Measurements from ENCODE around the gene HSPA12B. TPM values are rescaled to one million over a fixed set of nuclear protein-coding genes. Genes with fewer than 3 reads are reported as not detected.

HSPA12B gene
- total and polyA plus RNA-seq, 2 donors (not counting 3 experiments of a cell fraction or from before 2014, with no cell fraction given), result 3.7 to 6.6 TPM

DNA sequence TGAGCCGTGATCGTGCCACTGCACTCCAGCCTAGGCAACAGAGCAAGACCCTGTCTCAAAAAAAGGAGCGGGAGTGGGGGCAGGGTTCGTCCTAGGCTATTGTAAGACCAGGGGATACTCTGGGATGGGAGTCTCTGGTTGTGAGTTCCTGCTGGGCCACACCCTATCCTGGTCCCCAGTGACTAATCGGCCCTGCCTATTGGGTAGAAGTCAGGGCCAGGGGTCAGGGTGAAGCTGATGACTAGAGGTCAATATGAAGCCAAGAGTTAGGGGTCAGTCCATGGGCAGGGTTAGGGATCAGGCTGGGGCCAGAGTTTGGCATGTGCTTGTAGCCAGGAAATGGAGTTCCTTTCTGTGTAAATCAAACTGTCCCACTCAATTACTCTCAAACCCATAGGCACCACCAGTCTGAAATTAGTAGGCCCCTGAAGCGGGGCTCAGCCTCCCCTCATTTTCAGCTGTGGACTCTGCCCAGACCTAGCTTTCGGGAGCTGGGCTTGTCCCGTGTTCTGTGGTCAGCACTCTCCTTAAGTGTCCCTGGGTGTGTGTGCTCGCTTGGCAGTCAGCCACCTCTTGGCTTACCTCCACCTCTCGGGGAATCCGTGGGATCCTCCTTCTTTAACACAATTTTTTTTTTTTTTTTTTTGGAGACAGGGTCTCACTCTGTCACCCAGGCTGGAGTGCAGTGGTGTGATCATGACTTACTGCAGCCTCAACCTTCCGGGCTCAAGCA lies 1.8 kb downstream of the HSPA12B start:
- Histone ChIP-seq H3K9me1 (replicated peaks; ENCODE audit: control insufficient read depth, extremely low read depth, insufficient read depth, low read length) (no peaks in the 10 kb centered on the region), H3K36me3 (ENCODE audit: control insufficient read depth in 2 of 2, extremely low read depth in 1 of 2, insufficient read depth in 2 of 2, low read length in 2 of 2) (no peaks in the 10 kb centered on the region), H3K27me3 (ENCODE audit: control insufficient read depth in 2 of 2, insufficient read depth in 2 of 2, low read length in 2 of 2) (peaks cover 0 to 3% of the 10 kb centered on the region in 2 experiments), H3K9ac (replicated peaks; ENCODE audit: extremely low read depth, insufficient read depth, low read length) (no peak overlapping the region), H3K4me2 (ENCODE audit: insufficient read depth, low read length) (no peak overlapping the region), H3K79me2 (ENCODE audit: control insufficient read depth, insufficient read depth, low read length) (no peaks in the 10 kb centered on the region), H2AFZ (ENCODE audit: low read depth, low read length) (no peak overlapping the region), H3K4me1 (ENCODE audit: control insufficient read depth, extremely low read depth, insufficient read depth, low read length) (peaks cover 5% of the 10 kb centered on the region), H3K27ac (ENCODE audit: insufficient read depth, low read depth, low read length) (no peak overlapping the region), H3K9me3 (replicated peaks; ENCODE audit: control insufficient read depth, insufficient read depth, low read length) (no peaks in the 10 kb centered on the region), H4K20me1 (replicated peaks; ENCODE audit: control insufficient read depth, extremely low read depth, insufficient read depth, low read length) (no peaks in the 10 kb centered on the region), H3K4me3 (replicated peaks in 1 of 3; ENCODE audit: insufficient read depth in 1 of 3, low read depth in 1 of 3, low read length in 3 of 3) (no peak overlapping the region)
- TF ChIP-seq POLR2A (IDR thresholded peaks at IDR 0.05; ENCODE audit: low read depth, low read length), result peak; percentile 30
- TF ChIP-seq POLR2AphosphoS5 (IDR thresholded peaks at IDR 0.05; ENCODE audit: insufficient read depth, low read depth, low read length), result no peak
- intact Hi-C loops (cut with micrococcal nuclease), result no loop called here
- dilution Hi-C loops (cut with MboI; ENCODE audit: extremely low pct_ligation_motif_present, low sequenced_read_pairs), result no loop called here
- DNase-seq (ENCODE audit: low read depth, low spot score) (no peak), FAIRE-seq (no peak)
- BruUV-seq (replicated peaks), result no TSS peak
- CTCF ChIA-PET, result interaction anchor here (1.4 to 2.2 kb wide), 3 partner anchors 11 to 34 kb away, joined by 3 to 5 read pairs (median 5); no protein-coding TSS in a partner anchor
- POLR2A ChIA-PET, result no interaction called here

DNA sequence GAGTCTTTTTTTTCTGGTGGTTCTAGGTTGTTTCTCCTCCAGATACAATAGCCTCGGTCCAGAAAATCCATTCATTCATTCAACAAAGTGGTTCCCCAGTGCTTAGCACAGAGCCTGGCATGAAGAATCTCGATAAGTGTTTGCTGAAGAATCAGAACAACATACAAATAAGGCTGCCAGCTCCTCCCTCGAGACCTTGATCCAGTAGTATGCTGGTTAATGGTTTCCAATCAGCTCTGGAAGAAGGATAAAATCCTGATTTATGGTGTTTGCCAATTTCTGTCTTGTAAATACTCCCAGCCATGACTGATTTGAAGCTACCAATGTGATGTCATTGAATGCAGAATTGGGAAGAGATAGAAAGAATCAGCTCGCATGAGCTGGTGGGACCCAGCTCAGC lies 3.3 kb downstream of the HSPA12B start:
- no peaks in the 10 kb centered on the region for H3K36me3 ChIP-seq (ENCODE audit: control insufficient read depth in 2 of 2, extremely low read depth in 1 of 2, insufficient read depth in 2 of 2, low read length in 2 of 2)
- no peak overlapping the region for H3K4me2 ChIP-seq (ENCODE audit: insufficient read depth, low read length)
- H3K4me3 ChIP-seq (replicated peaks in 1 of 3; ENCODE audit: insufficient read depth in 1 of 3, low read depth in 1 of 3, low read length in 3 of 3), result no peak overlapping the region
- H3K27ac ChIP-seq (ENCODE audit: insufficient read depth, low read depth, low read length), result no peak overlapping the region
- POLR2A ChIA-PET, result no interaction called here
- H3K9me3 ChIP-seq (replicated peaks; ENCODE audit: control insufficient read depth, insufficient read depth, low read length), result no peaks in the 10 kb centered on the region
- H3K9me1 ChIP-seq (replicated peaks; ENCODE audit: control insufficient read depth, extremely low read depth, insufficient read depth, low read length), result no peaks in the 10 kb centered on the region
- intact Hi-C loops (cut with micrococcal nuclease), result no loop called here
- no peak for DNase-seq (ENCODE audit: low read depth, low spot score)
- H3K79me2 ChIP-seq (ENCODE audit: control insufficient read depth, insufficient read depth, low read length), result no peaks in the 10 kb centered on the region
- H3K27me3 ChIP-seq (ENCODE audit: control insufficient read depth in 2 of 2, insufficient read depth in 2 of 2, low read length in 2 of 2), result peaks cover 0 to 3% of the 10 kb centered on the region in 2 experiments
- dilution Hi-C loops (cut with MboI; ENCODE audit: extremely low pct_ligation_motif_present, low sequenced_read_pairs), result no loop called here
- CTCF ChIA-PET, result interaction anchor here (0.9 to 2.3 kb wide), 3 partner anchors 17 to 25 kb away, joined by 3 to 9 read pairs (median 5); no protein-coding TSS in a partner anchor
- peaks cover 12% of the 10 kb centered on the region for H3K4me1 ChIP-seq (ENCODE audit: control insufficient read depth, extremely low read depth, insufficient read depth, low read length)
- H2AFZ ChIP-seq (ENCODE audit: low read depth, low read length), result no peak overlapping the region
- TF ChIP-seq EZH2 (IDR thresholded peaks at IDR 0.05; ENCODE audit: borderline replicate concordance, low read depth, low read length, severe bottlenecking), result no peak
- TF ChIP-seq FOS (IDR thresholded peaks at IDR 0.05; ENCODE audit: borderline replicate concordance, insufficient read depth, low read length), result no peak
- TF ChIP-seq GATA2 (IDR thresholded peaks at IDR 0.05; ENCODE audit: insufficient read depth, insufficient read length, low read depth, low read length), result no peak
- no peak for TF ChIP-seq MYC (IDR thresholded peaks at IDR 0.05; ENCODE audit: low read depth, low read length)
- TF ChIP-seq, protein P1, sequence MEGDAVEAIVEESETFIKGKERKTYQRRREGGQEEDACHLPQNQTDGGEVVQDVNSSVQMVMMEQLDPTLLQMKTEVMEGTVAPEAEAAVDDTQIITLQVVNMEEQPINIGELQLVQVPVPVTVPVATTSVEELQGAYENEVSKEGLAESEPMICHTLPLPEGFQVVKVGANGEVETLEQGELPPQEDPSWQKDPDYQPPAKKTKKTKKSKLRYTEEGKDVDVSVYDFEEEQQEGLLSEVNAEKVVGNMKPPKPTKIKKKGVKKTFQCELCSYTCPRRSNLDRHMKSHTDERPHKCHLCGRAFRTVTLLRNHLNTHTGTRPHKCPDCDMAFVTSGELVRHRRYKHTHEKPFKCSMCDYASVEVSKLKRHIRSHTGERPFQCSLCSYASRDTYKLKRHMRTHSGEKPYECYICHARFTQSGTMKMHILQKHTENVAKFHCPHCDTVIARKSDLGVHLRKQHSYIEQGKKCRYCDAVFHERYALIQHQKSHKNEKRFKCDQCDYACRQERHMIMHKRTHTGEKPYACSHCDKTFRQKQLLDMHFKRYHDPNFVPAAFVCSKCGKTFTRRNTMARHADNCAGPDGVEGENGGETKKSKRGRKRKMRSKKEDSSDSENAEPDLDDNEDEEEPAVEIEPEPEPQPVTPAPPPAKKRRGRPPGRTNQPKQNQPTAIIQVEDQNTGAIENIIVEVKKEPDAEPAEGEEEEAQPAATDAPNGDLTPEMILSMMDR (IDR thresholded peaks at IDR 0.05; ENCODE audit: extremely low read depth in 1 of 2, insufficient read depth in 1 of 2, low read depth in 1 of 2, low read length in 2 of 2), result no peak
- no peak for TF ChIP-seq POLR2A (IDR thresholded peaks at IDR 0.05; ENCODE audit: low read depth, low read length)
- no peak for TF ChIP-seq POLR2AphosphoS5 (IDR thresholded peaks at IDR 0.05; ENCODE audit: insufficient read depth, low read depth, low read length)
- TF ChIP-seq JUN (IDR thresholded peaks at IDR 0.05; ENCODE audit: borderline replicate concordance, insufficient read depth, insufficient read length, low read depth), result no peak
- TF ChIP-seq, protein P2, sequence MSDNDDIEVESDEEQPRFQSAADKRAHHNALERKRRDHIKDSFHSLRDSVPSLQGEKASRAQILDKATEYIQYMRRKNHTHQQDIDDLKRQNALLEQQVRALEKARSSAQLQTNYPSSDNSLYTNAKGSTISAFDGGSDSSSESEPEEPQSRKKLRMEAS (IDR thresholded peaks at IDR 0.05; ENCODE audit: insufficient read depth, insufficient read length), result no peak
- H3K9ac ChIP-seq (replicated peaks; ENCODE audit: extremely low read depth, insufficient read depth, low read length), result no peak overlapping the region
- no TSS peak for BruUV-seq (replicated peaks)
- H4K20me1 ChIP-seq (replicated peaks; ENCODE audit: control insufficient read depth, extremely low read depth, insufficient read depth, low read length), result no peaks in the 10 kb centered on the region
- no peak for FAIRE-seq
